Heart right ventricle (tissue), 16 donors: ENCODE data around the gene RPP25L. TPM values are rescaled to one million over a fixed set of nuclear protein-coding genes. Genes with fewer than 3 reads are reported as not detected.

Source experiments
- ATAC-seq, 8 donors: fragments of 200-7000 bp; cut with Tn5 transposase; one replicate each; pipeline ENCODE4 v1.9.1; 2020; ENCODE audit warnings: mild to moderate bottlenecking in 8 of 8, moderate library complexity in 8 of 8, moderate number of reproducible peaks in 1 of 8
- DNase-seq, 2 donors: peaks; one replicate each; pipeline ENCODE4 v3.0.0-alpha.2; 2020
- H3K27ac ChIP-seq, 10 donors: fragments of 200-600 bp; sonication (generic) in 2 of 10; one replicate each; pipeline versions ENCODE4 v1.5.0 to v1.8.0; 2020 to 2022; ENCODE audit warnings: mild to moderate bottlenecking in 3 of 10
- H3K27me3 ChIP-seq, 7 donors: fragments of 200-600 bp; one replicate each; pipeline ENCODE4 v1.8.0; 2021 to 2022; ENCODE audit warnings: mild to moderate bottlenecking in 2 of 7
- H3K36me3 ChIP-seq, 9 donors: fragments of 200-600 bp; sonication (generic) in 1 of 9; one replicate each; pipeline versions ENCODE4 v1.5.0 to v1.8.0; 2020 to 2022; ENCODE audit warnings: mild to moderate bottlenecking in 2 of 9
- H3K4me1 ChIP-seq, 9 donors: fragments of 200-600 bp; sonication (generic) in 1 of 9; one replicate each; pipeline versions ENCODE4 v1.5.0 to v1.8.0; 2020 to 2022; ENCODE audit warnings: mild to moderate bottlenecking in 4 of 9
- H3K4me3 ChIP-seq, 10 donors: fragments of 200-600 bp; sonication (generic) in 2 of 10; one replicate each; pipeline versions ENCODE4 v1.5.0 to v1.8.0; 2020 to 2022; ENCODE audit warnings: mild to moderate bottlenecking in 7 of 10, moderate library complexity in 2 of 10
- H3K9me3 ChIP-seq, 11 donors: fragments of 200-600 bp in 10 of 11; sonication (generic) in 2 of 11; one replicate each; pipeline versions ENCODE4 v1.5.0 to v1.8.0; 2013 to 2022; ENCODE audit warnings: mild to moderate bottlenecking in 2 of 11, control low read depth in 1 of 11, moderate library complexity in 1 of 11
- WGBS, 2 donors: extraction: QIAGEN DNeasy Blood & Tissue Kit; methylation state at CpG; one replicate each; pipeline ENCODE4 v1.1.7; 2013; ENCODE audit warnings: inconsistent platforms in 1 of 2; 5-methylcytosine and 5-hydroxymethylcytosine counted together
- intact Hi-C, 10 donors: fragments of 100-400 bp; cut with DNase I; formaldehyde crosslinking; loops; one replicate each; pipeline versions ENCODE4 v1.11.1 to v1.14.2; 2022
- polyA plus RNA-seq, 2 donors: library from polyadenylated mRNA; stranded (reverse); fragments of 200-250 nt; gene quantifications; one replicate each; pipeline ENCODE4 v1.2.3, GENCODE V29; 2013
- total RNA-seq, 10 donors: library from RNA; stranded (reverse); fragmentation: NEBNext Ultra II Directional in 3 of 10; extraction: Animal tissue kit (Norgen Biotek cat#: 25700) in 3 of 10; gene quantifications; one replicate each; pipeline versions ENCODE4 v1.2.1 to v1.2.4, GENCODE V29; 2021 to 2023
- TF ChIP-seq, protein P1 (sequence below), 9 donors: fragments of 200-600 bp; sonication (generic) in 2 of 9; IDR thresholded peaks; one replicate each; pipeline versions ENCODE4 v1.5.0 to v1.8.0; 2021 to 2022; ENCODE audit warnings: antibody characterized with exemption in 9 of 9, mild to moderate bottlenecking in 5 of 9, moderate library complexity in 1 of 9
- donor health status: Arrhythmogenic right ventricular cardiomyopathy.
- donor health status: ischemic (EF 13 %, LVEDD 7.1; RV severe dilation, severe dysfunction).
- donor health status: healthy with polysubstance abuse.
- donor health status: DM: no; HTN: yes; CAD: no.
- donor health status: DM: no; HTN: no; CAD: no.
- donor health status: ischemic (EF 25% LVEDD 6.9; RV normal size, moderate dysfunction).
- donor health status: ischemic (EF 25% LVEDD 5.7; RV mildly dilated, moderate dysfunction).
- donor health status: healthy.
- donor health status: DM: yes; HTN: yes; CAD: no.
- donor health status: Ischemic cardiomyopathy.
- donor health status: ischemic (EF 35%, LVEDD 5.7; RV mildly dilated, moderate dysfunction).
- donor health status: nonischemic (EF 11% LVEDD 7.7; RV severe dilation, severe dysfunction).
- donor health status: DM: yes; HTN: yes; CAD: no.
- donor health status: PGD.
- donor health status: ischemic (EF 29% LVEDD 5.4; RV normal size, mild dysfunction).
- donor health status: nonischemic (EF 23%, LVEDD 6.1; RV moderate dilation, normal function).

The RPP25L gene
- total and polyA plus RNA-seq, 12 donors: 29.2 to 51.0 (median 39.2) TPM

DNA sequence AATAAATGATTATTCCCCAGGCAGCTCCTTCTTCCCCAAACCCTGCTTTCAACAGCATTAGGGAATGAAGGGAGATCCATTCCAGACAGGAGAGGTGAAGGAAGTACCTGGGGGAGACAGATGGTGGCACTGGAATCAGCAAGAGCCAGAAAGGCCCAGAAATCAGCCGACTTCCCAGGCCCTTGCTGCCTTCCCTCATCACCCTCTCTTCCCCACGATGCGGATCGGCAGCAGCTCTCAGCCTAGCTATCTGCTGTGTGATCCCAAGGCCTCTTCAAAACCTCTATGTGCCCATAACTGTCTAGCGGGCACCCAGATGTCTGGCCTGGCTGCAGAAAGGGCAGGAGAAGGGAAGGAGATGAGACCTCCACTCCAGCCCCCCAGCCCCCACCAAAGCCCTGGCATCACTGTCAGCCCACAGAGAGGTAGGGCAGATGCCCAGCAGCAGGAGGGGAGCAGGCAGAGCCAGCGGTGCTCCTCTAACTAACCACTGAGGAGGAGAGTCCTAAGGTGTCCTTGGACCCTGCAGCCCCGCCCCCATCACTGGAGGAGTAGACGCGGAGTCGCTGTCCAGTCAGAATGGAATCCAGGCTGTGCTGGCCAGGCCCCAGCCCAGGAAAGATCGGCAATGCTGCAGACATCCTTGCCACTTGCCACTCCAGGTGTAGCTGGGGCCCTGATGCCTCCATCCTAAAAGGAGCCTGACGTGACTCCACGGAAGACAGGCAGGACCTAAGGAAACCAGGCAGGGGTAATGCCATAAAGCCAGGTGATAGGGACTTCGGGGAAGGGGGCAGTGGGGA is 35.1 kb downstream of the RPP25L start:
- Histone ChIP-seq H3K4me3 (no peak overlapping the region), H3K9me3 (no peaks in the 10 kb centered on the region), H3K36me3 (no peaks in the 10 kb centered on the region), H3K27ac (no peak overlapping the region), H3K4me1 (peaks cover 3 to 20% (median 12%) of the 10 kb centered on the region in 9 donors), H3K27me3 (peaks cover 7 to 54% (median 33%) of the 10 kb centered on the region in 7 donors)
- no peak for DNase-seq
- ATAC-seq: no peak
- 72 to 75% methylated on average over 14 of the region's 14 CpGs for whole genome bisulfite sequencing, 2 donors
- intact Hi-C loops: no loop called here
- TF ChIP-seq, protein P1, sequence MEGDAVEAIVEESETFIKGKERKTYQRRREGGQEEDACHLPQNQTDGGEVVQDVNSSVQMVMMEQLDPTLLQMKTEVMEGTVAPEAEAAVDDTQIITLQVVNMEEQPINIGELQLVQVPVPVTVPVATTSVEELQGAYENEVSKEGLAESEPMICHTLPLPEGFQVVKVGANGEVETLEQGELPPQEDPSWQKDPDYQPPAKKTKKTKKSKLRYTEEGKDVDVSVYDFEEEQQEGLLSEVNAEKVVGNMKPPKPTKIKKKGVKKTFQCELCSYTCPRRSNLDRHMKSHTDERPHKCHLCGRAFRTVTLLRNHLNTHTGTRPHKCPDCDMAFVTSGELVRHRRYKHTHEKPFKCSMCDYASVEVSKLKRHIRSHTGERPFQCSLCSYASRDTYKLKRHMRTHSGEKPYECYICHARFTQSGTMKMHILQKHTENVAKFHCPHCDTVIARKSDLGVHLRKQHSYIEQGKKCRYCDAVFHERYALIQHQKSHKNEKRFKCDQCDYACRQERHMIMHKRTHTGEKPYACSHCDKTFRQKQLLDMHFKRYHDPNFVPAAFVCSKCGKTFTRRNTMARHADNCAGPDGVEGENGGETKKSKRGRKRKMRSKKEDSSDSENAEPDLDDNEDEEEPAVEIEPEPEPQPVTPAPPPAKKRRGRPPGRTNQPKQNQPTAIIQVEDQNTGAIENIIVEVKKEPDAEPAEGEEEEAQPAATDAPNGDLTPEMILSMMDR (IDR thresholded peaks at IDR 0.05): no peak

GRCh38 chr9:34575862-34576596 is 35.9 kb downstream of the RPP25L start:
- intact Hi-C loops: no loop called here
- peaks cover 3 to 20% (median 12%) of the 10 kb centered on the region in 9 donors for H3K4me1 ChIP-seq
- no peak overlapping the region for H3K4me3 ChIP-seq
- TF ChIP-seq, protein P1 (IDR thresholded peaks at IDR 0.05): no peak
- WGBS, 2 donors: 87 to 92% methylated on average over 21 of the region's 21 CpGs
- DNase-seq (no peak), ATAC-seq (no peak)
- no peaks in the 10 kb centered on the region for H3K9me3 ChIP-seq
- no peaks in the 10 kb centered on the region for H3K36me3 ChIP-seq
- peaks cover 7 to 52% (median 29%) of the 10 kb centered on the region in 7 donors for H3K27me3 ChIP-seq
- H3K27ac ChIP-seq: no peak overlapping the region

DNA sequence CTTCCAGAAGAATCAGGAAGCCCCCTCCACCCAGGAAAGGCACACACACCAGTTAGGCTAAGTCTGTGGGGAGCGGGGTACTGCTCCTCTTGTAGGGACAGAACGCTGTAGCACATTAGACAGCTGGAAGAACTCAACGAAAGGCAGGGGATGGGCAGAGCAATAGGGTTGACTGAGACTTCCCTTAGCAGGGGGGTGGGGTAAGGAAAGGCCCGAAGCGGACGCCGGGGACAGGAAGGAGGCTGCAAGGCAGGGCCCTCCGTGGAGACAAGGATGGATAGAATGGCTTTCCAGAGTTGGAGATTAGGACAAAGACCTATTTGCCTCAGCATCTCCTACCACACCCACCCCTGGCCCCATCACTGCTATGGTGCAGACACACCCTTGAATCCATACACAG is 36.7 kb downstream of the RPP25L start:
- Histone ChIP-seq H3K9me3 (no peaks in the 10 kb centered on the region), H3K4me1 (peaks cover 3 to 23% (median 12%) of the 10 kb centered on the region in 9 donors), H3K27me3 (peaks cover 7 to 44% (median 24%) of the 10 kb centered on the region in 7 donors), H3K36me3 (no peaks in the 10 kb centered on the region), H3K27ac (no peak overlapping the region), H3K4me3 (no peak overlapping the region)
- ATAC-seq (no peak), DNase-seq (no peak)
- WGBS, 2 donors: 38 to 57% methylated on average over 8 of the region's 8 CpGs
- intact Hi-C loops: no loop called here
- TF ChIP-seq, protein P1 (IDR thresholded peaks at IDR 0.05): no peak

DNA sequence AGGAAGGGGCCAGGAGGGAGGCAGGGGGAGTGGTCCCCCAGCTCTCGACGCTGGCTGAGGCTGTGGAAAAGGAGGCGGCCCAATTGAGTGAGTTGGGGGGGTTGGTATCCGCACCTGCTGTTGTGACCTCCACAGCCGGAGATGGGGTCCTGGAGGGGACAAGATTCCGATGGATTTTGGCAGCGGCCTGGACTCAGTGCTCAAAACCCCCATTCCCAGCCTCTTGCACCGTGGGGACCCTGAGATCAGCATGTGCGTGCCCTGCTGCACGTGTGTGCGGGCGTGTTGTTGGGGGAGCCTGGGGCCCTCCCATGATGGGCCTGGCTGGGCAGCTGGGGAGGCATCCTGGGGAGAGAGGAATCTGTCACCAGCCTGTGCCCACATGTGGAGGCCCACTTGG is 37.3 kb downstream of the RPP25L start:
- 96% methylated on average over 12 of the region's 12 CpGs for WGBS, 2 donors
- DNase-seq: peak in 1 of 2 donors; percentile 4
- intact Hi-C loops: no loop called here
- no peak for ATAC-seq
- no peak overlapping the region for H3K27ac ChIP-seq
- TF ChIP-seq, protein P1 (IDR thresholded peaks at IDR 0.05): no peak
- no peaks in the 10 kb centered on the region for H3K36me3 ChIP-seq
- H3K4me1 ChIP-seq: peaks cover 3 to 24% (median 12%) of the 10 kb centered on the region in 9 donors
- no peak overlapping the region for H3K4me3 ChIP-seq
- no peaks in the 10 kb centered on the region for H3K9me3 ChIP-seq
- H3K27me3 ChIP-seq: peaks cover 7 to 38% (median 19%) of the 10 kb centered on the region in 7 donors
